ENCODE data around the gene UNC5A. TPM values are rescaled to one million over a fixed set of nuclear protein-coding genes. Genes with fewer than 3 reads are reported as not detected.

UNC5A gene
- total and polyA plus RNA-seq, 9 of the 15 experiments (the other 6 are each of a cell fraction or from before 2014, with no cell fraction given) = not detected

DNA sequence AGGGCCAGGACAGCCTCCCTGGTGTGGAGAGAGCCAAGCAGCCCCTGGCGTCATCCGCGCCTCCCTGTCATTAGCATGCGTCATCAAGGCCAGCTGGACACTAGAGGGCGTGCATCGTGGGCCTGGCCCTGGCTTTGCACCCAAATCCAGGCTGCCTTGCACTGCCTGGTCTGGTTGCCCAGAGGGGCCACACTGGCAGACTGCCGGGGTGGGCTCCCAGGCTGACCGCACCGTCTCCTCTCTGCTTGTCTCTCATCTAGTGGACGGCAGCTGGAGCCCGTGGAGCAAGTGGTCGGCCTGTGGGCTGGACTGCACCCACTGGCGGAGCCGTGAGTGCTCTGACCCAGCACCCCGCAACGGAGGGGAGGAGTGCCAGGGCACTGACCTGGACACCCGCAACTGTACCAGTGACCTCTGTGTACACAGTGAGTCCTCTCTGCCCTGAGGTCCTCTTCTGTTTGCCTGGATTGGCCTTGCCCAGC, 59.8 kb downstream of the UNC5A start (continued):
- TF ChIP-seq PRMT5 (CRISPR knock-in tag; IDR thresholded peaks at IDR 0.05) (no peak), FOXK1 (CRISPR knock-in tag; IDR thresholded peaks at IDR 0.05; ENCODE audit: borderline replicate concordance) (no peak), L3MBTL2 (IDR thresholded peaks at IDR 0.05) (no peak), BDP1 (IDR thresholded peaks at IDR 0.05; ENCODE audit: insufficient read depth, insufficient read length) (no peak), ZC3H8 (IDR thresholded peaks at IDR 0.05) (no peak), ILF3 (IDR thresholded peaks at IDR 0.05; ENCODE audit: borderline replicate concordance) (no peak), ZNF586 (CRISPR knock-in tag; conservative IDR thresholded peaks at IDR 0.05) (no peak), ZBED1 (IDR thresholded peaks at IDR 0.05) (no peak), MAZ (CRISPR knock-in tag; conservative IDR thresholded peaks at IDR 0.05 in 1 of 2, IDR thresholded peaks at IDR 0.05 in 1 of 2) (peak in 1 of 2 experiments; percentile 57; a peak in 2 of 4 replicates), ZNF184 (CRISPR knock-in tag; IDR thresholded peaks at IDR 0.05) (no peak), DACH1 (IDR thresholded peaks at IDR 0.05; ENCODE audit: partially characterized antibody) (peak; percentile 48), YY1 (IDR thresholded peaks at IDR 0.05; ENCODE audit: borderline replicate concordance in 1 of 3, control insufficient read depth in 1 of 3, extremely low read depth in 1 of 3, insufficient read depth in 3 of 3, insufficient read length in 1 of 3, insufficient replicate concordance in 2 of 3, low read depth in 1 of 3, low read length in 2 of 3) (no peak), RB1 (IDR thresholded peaks at IDR 0.05; ENCODE audit: low read depth) (peak; percentile 54; the same call in 1 of the 2 replicates), XRCC5 (IDR thresholded peaks at IDR 0.05; ENCODE audit: low read depth, low read length) (0 out of 2 replicates have a peak, but pooled peaks have one; percentile 45), ZNF699 (CRISPR knock-in tag; IDR thresholded peaks at IDR 0.05; ENCODE audit: insufficient replicate concordance) (no peak), ELF1 (tag; IDR thresholded peaks at IDR 0.05) (no peak), JUNB (CRISPR knock-in tag; conservative IDR thresholded peaks at IDR 0.05) (no peak), RBM15 (IDR thresholded peaks at IDR 0.05; ENCODE audit: insufficient read depth, low read length) (no peak), E2F3 (CRISPR knock-in tag; IDR thresholded peaks at IDR 0.05) (no peak), ZNF696 (CRISPR knock-in tag; conservative IDR thresholded peaks at IDR 0.05) (no peak), HDAC1 (IDR thresholded peaks at IDR 0.05) (no peak), NR2C2 (CRISPR knock-in tag; IDR thresholded peaks at IDR 0.05) (peak; percentile 55; the same call in 1 of the 2 replicates), NR2C2 (tag; IDR thresholded peaks at IDR 0.05) (no peak), ZNF324 (CRISPR knock-in tag; IDR thresholded peaks at IDR 0.05) (no peak), ATF7 (IDR thresholded peaks at IDR 0.05) (peak; percentile 74), NFE2 (IDR thresholded peaks at IDR 0.05; ENCODE audit: low read depth) (0 out of 2 replicates have a peak, but pooled peaks have one; percentile 7), KDM5B (IDR thresholded peaks at IDR 0.05; ENCODE audit: insufficient replicate concordance, low read depth, low read length) (no peak), TFAP4 (CRISPR knock-in tag; IDR thresholded peaks at IDR 0.05; ENCODE audit: borderline replicate concordance) (peak; percentile 98), HDGF (IDR thresholded peaks at IDR 0.05) (no peak), MAFF (IDR thresholded peaks at IDR 0.05; ENCODE audit: low read length) (no peak), SIRT6 (IDR thresholded peaks at IDR 0.05; ENCODE audit: low read depth, low read length) (no peak), STAG1 (CRISPR knock-in tag; IDR thresholded peaks at IDR 0.05; ENCODE audit: borderline replicate concordance) (peak; percentile 35; the same call in 1 of the 2 replicates), SETDB1 (IDR thresholded peaks at IDR 0.05; ENCODE audit: low read length) (no peak)
